Cardiac muscle cell (in vitro differentiated cells and primary cell): Measurements from ENCODE around the gene RAPGEF1. TPM values are rescaled to one million over a fixed set of nuclear protein-coding genes. Genes with fewer than 3 reads are reported as not detected.

Experiments used
- DNase-seq, 2 donors: peaks; one replicate each; pipeline versions ENCODE4 v3.0.0 to v3.0.0-alpha.2; 2010 to 2017; ENCODE audit warnings: low read depth in 1 of 2, low spot score in 1 of 2
- H3K27ac ChIP-seq: fragments of 200-600 bp; sonication (generic); 2 replicates; pipeline ENCODE4 v1.5.1; 2016
- H3K27me3 ChIP-seq: fragments of 200-600 bp; sonication (generic); 2 replicates; pipeline ENCODE4 v1.6.0; 2016; ENCODE audit warnings: control low read depth
- H3K36me3 ChIP-seq: fragments of 200-600 bp; sonication (generic); 2 replicates; pipeline ENCODE4 v1.5.1; 2016; ENCODE audit warnings: control low read depth
- H3K4me1 ChIP-seq: fragments of 200-600 bp; sonication (generic); 2 replicates; pipeline ENCODE4 v1.8.1; 2017; ENCODE audit warnings: low read depth, mild to moderate bottlenecking, mixed run types
- H3K4me3 ChIP-seq: fragments of 200-600 bp; sonication (generic); 2 replicates; pipeline ENCODE4 v1.5.1; 2016; ENCODE audit warnings: mild to moderate bottlenecking
- H3K9me3 ChIP-seq: fragments of 200-600 bp; sonication (generic); 2 replicates; pipeline ENCODE4 v1.5.1; 2017; ENCODE audit warnings: low read depth, mild to moderate bottlenecking, control low read depth
- polyA plus RNA-seq: library from polyadenylated mRNA; unstranded; fragments of >200 nt; fragmentation: Nextera tagmentation; extraction: Ambion mirVana; gene quantifications from 2 replicates; pipeline ENCODE4 v1.2.1, GENCODE V29; 2016
- total RNA-seq: library from RNA; depleted of rRNA; stranded (reverse); fragments of >200 nt; gene quantifications from 2 replicates; pipeline ENCODE4 v1.2.3, GENCODE V29; 2016
- TF ChIP-seq, protein P1 (sequence below): IDR thresholded peaks from 2 replicates; pipeline ENCODE4 v1.5.1; 2012; ENCODE audit warnings: low read depth, mild to moderate bottlenecking, low read length

Gene RAPGEF1
- total and polyA plus RNA-seq, 2 experiments from 2014 or later: 42.1 to 51.1 TPM

DNA sequence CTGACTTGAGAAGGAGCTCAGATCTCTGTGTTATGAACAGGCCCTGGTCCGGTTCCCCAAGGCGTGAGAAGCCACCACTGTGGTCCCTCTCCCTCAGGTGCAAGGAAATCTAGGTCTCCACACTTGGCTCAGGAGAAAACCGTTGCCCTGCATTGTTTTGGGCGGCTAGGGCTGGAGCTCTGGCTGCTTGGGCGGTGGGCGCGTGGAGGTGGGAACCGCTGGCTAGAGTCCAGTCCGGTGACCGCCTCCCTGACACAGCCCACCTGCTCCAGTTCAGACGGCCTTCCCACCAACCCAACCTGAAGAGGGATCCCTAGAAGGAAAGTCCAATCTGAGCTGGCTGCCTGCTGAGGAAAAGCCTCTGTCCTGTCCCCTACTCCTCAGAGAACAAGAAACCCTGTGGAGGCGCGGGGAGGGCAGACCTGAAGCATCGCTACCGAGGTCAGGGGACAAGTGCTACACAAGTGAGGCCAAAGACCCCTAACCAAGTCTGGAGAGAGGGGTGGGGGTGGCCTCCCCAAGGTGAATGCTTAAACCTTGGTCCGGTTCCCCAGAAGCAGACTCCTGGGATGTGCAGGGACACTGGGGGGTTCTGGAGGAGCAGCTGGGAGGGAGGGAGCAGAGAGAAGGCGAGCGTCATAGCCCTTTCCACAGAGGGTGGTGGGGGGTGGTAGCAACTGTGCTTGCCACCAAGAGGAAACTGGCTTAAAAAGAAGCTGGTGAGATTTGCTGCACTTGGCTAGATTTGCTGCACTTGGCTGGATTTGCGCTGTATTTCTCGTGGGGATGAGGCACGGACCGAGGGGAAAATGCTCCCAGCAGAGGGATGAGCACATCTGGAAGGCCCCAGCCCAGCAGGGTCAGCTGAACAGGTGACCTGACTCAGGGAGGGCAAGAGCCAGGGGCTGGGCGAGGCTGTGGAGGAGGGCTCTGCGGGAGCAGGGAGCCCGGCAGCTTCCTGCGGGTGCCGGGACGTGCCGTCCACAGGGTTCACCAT is 65.2 kb downstream of the RAPGEF1 start:
- H3K27ac ChIP-seq: no peak overlapping the region
- no peak for DNase-seq
- H3K27me3 ChIP-seq: no peaks in the 10 kb centered on the region
- H3K9me3 ChIP-seq: no peaks in the 10 kb centered on the region
- TF ChIP-seq, protein P1, sequence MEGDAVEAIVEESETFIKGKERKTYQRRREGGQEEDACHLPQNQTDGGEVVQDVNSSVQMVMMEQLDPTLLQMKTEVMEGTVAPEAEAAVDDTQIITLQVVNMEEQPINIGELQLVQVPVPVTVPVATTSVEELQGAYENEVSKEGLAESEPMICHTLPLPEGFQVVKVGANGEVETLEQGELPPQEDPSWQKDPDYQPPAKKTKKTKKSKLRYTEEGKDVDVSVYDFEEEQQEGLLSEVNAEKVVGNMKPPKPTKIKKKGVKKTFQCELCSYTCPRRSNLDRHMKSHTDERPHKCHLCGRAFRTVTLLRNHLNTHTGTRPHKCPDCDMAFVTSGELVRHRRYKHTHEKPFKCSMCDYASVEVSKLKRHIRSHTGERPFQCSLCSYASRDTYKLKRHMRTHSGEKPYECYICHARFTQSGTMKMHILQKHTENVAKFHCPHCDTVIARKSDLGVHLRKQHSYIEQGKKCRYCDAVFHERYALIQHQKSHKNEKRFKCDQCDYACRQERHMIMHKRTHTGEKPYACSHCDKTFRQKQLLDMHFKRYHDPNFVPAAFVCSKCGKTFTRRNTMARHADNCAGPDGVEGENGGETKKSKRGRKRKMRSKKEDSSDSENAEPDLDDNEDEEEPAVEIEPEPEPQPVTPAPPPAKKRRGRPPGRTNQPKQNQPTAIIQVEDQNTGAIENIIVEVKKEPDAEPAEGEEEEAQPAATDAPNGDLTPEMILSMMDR: no peak
- no peak overlapping the region for H3K4me3 ChIP-seq
- no peaks in the 10 kb centered on the region for H3K36me3 ChIP-seq
- H3K4me1 ChIP-seq: peaks cover 49% of the 10 kb centered on the region

DNA sequence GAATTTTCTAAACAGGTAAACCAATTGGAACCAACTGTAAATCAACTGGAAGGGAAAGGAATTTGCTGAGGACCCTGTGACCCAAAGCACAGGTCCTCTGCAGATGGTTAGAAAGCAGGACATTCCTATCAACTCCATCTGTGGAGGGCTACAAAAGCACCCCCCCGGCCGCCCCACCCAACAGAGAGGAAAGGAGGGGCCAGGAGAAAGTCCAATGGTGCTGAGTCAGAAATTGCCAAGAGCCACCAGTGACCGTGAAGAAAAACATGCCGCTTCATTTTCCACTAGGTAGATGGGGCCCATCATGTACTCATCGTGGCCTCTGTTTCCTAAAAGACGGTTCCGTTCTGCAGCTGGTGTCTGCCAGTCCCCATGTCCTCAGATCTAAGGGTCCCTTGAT is 66.3 kb downstream of the RAPGEF1 start:
- TF ChIP-seq, protein P1: no peak
- DNase-seq: no peak
- no peaks in the 10 kb centered on the region for H3K36me3 ChIP-seq
- peaks cover 49% of the 10 kb centered on the region for H3K4me1 ChIP-seq
- no peaks in the 10 kb centered on the region for H3K9me3 ChIP-seq
- H3K4me3 ChIP-seq: no peak overlapping the region
- no peaks in the 10 kb centered on the region for H3K27me3 ChIP-seq
- no peak overlapping the region for H3K27ac ChIP-seq

DNA sequence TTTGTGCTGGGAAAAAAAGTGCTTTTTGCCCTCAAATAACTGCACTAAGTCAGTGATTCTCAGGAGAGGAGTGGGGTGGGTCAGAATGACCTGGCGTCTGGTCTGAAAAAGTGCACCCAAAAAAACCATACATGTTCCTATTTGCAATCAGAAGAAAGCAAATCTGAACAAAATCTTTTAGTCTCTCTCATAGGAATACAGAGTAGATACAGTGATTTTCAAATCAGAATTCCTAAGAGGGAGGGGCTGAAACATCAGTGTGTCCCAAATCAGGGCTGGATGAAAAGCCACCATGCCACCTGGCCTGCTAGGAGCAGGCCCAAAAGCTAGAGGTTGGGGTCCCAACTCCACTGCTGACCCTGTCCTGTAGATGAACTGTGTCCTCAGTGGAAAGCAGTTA is 66.8 kb downstream of the RAPGEF1 start:
- no peak for DNase-seq
- no peaks in the 10 kb centered on the region for H3K36me3 ChIP-seq
- H3K27ac ChIP-seq: no peak overlapping the region
- TF ChIP-seq, protein P1: no peak
- no peak overlapping the region for H3K4me3 ChIP-seq
- peaks cover 51% of the 10 kb centered on the region for H3K4me1 ChIP-seq
- H3K27me3 ChIP-seq: no peaks in the 10 kb centered on the region
- no peaks in the 10 kb centered on the region for H3K9me3 ChIP-seq

DNA sequence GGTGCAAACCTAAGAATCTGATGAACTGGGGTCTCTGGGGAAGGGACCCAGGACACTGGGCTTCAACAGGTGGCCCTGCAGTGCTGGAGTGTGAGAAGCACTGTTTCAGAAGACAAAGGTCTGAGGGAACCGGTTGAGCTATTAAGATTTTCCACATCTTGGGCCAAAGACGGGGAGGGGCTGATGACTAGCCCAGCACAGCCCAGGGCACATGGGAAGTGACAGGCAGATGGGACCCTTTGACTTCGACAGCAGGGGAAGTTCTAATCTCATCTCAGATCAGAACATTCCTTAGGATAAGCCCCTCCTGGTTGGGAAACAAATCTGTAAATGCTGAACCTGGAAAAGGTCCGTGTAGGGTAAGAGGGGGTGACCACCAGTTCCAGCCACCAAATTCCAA is 67.4 kb downstream of the RAPGEF1 start:
- H3K4me3 ChIP-seq: no peak overlapping the region

DNA sequence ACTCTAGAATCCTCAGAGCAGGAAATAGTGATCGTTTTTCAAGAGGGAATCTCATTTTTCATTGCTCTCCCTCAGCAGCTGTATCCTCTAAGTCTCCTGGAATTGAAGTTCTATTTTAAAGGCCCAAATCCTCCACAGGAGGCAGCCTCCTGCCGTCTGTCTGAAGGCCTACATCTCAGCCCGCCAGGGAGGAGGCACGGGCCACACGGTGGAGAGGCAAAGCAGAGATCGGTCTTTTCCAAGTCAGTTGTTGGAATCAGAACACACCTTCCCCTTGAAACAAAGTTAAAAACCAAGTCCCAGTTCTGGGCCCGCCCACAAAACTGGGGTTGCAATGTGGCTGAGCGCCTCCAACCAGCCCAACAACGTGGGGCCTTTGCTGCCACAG is 68.7 kb downstream of the RAPGEF1 start:
- no peaks in the 10 kb centered on the region for H3K9me3 ChIP-seq
- no peak overlapping the region for H3K27ac ChIP-seq
- TF ChIP-seq, protein P1: no peak
- H3K27me3 ChIP-seq: no peaks in the 10 kb centered on the region
- H3K4me1 ChIP-seq: peaks cover 33% of the 10 kb centered on the region
- H3K4me3 ChIP-seq: no peak overlapping the region
- no peak for DNase-seq
- no peaks in the 10 kb centered on the region for H3K36me3 ChIP-seq

More for the DNA sequence above, 67.4 kb downstream of the RAPGEF1 start:
- Histone ChIP-seq H3K36me3 (no peaks in the 10 kb centered on the region), H3K4me1 (peaks cover 46% of the 10 kb centered on the region), H3K27me3 (no peaks in the 10 kb centered on the region), H3K27ac (no peak overlapping the region), H3K9me3 (no peaks in the 10 kb centered on the region)
- TF ChIP-seq, protein P1: no peak
- no peak for DNase-seq
